ENCODE results near the gene SPPL3.

The SPPL3 gene

DNA sequence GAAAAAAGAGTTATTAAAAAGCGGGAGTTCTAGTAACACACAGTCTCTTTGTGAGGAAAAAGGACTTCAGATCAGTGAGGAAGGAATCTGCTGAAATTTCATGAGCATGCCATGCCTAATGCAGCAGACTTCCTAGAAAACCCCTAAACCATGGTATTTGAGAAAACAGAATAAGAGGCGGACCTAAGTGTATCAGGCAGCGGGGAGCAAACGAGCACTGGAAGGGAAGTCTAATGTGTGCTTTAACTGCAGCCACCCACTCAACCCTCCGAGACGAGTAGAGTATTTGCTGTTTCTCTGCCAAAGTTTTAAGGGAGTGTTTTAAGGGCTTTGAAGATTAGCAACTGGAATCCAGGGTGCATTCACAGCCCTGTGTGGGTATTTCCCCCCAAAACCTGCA, 142.1 kb downstream of the SPPL3 start:
- no peaks in the 10 kb centered on the region for H3K27me3 ChIP-seq
- intact Hi-C loops (cut with DNase I; ENCODE audit: low total_unique reads), result no loop called here
- peak overlapping the region in 1 of 2 donors; percentile 6 for H3K4me3 ChIP-seq
- peaks cover 31 to 62% (median 42%) of the 10 kb centered on the region in 3 donors for H3K36me3 ChIP-seq
- no peak for DNase-seq
- H3K9me3 ChIP-seq, result no peaks in the 10 kb centered on the region
- peaks cover 0 to 19% (median 9%) of the 10 kb centered on the region in 4 donors for H3K4me1 ChIP-seq
- H3K27ac ChIP-seq, result peak overlapping the region; percentile 46 to 49
- TF ChIP-seq, protein P1, sequence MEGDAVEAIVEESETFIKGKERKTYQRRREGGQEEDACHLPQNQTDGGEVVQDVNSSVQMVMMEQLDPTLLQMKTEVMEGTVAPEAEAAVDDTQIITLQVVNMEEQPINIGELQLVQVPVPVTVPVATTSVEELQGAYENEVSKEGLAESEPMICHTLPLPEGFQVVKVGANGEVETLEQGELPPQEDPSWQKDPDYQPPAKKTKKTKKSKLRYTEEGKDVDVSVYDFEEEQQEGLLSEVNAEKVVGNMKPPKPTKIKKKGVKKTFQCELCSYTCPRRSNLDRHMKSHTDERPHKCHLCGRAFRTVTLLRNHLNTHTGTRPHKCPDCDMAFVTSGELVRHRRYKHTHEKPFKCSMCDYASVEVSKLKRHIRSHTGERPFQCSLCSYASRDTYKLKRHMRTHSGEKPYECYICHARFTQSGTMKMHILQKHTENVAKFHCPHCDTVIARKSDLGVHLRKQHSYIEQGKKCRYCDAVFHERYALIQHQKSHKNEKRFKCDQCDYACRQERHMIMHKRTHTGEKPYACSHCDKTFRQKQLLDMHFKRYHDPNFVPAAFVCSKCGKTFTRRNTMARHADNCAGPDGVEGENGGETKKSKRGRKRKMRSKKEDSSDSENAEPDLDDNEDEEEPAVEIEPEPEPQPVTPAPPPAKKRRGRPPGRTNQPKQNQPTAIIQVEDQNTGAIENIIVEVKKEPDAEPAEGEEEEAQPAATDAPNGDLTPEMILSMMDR (IDR thresholded peaks at IDR 0.05), result no peak

DNA sequence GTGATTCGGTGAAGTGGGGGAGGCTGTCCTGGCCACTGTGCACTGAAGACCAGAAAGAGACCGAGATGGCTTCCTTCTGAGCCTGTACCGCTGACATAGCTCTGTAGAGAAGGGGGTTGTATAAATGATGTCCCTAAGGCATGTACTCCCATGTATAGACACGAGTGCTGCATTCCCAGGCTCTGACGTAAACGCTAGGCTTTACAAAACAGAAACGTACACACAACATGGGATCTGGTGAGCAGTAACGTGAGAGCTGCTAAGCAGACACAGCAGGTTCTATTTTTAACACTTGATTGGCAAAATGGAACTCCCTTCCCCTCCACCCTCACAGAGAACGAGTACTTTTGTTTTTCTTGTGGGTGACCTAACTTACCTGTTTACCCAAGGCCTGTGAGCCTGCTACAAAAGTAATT, 142.6 kb downstream of the SPPL3 start:
- H3K36me3 ChIP-seq, result peaks cover 25 to 57% (median 36%) of the 10 kb centered on the region in 3 donors
- peak overlapping the region in 1 of 2 donors; percentile 6 for H3K4me3 ChIP-seq
- TF ChIP-seq, protein P1 (IDR thresholded peaks at IDR 0.05), result no peak
- peak overlapping the region; percentile 46 to 49 for H3K27ac ChIP-seq
- H3K27me3 ChIP-seq, result no peaks in the 10 kb centered on the region
- peaks cover 0 to 19% (median 9%) of the 10 kb centered on the region in 4 donors for H3K4me1 ChIP-seq
- DNase-seq, result no peak
- no peaks in the 10 kb centered on the region for H3K9me3 ChIP-seq
- intact Hi-C loops (cut with DNase I; ENCODE audit: low total_unique reads), result no loop called here

DNA sequence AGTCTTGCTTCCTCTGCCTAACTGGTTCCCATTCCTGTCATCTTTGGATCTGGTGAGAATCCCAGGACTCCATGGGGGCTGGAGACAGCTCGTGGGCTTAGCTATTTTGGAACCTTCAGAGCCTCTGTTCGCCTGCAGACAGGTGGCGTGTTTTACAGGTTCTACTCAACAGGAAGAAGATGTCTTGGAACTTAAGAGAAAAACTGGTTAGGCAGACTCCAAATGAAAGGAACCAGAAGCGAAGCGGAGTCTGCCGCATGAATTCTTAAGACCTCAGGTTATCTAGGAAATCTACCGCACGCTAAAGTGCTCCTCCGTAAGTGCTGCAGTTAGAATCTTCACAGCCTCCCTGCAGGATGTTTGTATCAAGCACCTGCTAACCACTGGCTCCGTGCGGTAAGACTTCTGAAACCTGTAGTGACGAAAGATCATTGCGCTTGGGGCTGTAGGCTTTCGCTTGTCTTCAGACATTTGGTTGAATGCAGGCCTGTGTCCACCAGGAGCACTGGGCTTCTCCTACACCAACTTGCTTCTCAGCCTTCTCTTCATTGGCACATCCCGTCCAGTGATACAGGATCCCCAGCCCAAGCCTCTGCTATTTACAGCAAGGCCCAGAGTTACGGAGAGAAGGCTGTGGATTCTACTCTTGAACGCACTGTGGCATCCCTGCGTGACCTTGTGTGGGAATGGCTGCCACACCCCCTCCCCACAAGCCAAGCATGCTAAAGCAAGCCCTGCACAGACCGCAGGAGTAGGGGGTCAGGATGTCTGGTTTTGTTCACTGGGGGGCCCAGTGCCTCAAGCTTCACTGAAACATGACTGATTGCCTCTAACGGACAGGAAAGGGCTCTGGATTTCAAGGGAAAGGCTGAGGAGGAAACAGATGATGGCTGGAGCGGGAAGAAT, 143.6 kb downstream of the SPPL3 start:
- H3K4me1 ChIP-seq, result peaks cover 0 to 19% (median 9%) of the 10 kb centered on the region in 4 donors
- no peak overlapping the region for H3K4me3 ChIP-seq
- peak overlapping the region; percentile 46 to 49 for H3K27ac ChIP-seq
- TF ChIP-seq, protein P1 (IDR thresholded peaks at IDR 0.05), result no peak
- DNase-seq, result no peak
- H3K9me3 ChIP-seq, result no peaks in the 10 kb centered on the region
- intact Hi-C loops (cut with DNase I; ENCODE audit: low total_unique reads), result no loop called here
- H3K27me3 ChIP-seq, result no peaks in the 10 kb centered on the region
- H3K36me3 ChIP-seq, result peaks cover 16 to 48% (median 27%) of the 10 kb centered on the region in 3 donors

DNA sequence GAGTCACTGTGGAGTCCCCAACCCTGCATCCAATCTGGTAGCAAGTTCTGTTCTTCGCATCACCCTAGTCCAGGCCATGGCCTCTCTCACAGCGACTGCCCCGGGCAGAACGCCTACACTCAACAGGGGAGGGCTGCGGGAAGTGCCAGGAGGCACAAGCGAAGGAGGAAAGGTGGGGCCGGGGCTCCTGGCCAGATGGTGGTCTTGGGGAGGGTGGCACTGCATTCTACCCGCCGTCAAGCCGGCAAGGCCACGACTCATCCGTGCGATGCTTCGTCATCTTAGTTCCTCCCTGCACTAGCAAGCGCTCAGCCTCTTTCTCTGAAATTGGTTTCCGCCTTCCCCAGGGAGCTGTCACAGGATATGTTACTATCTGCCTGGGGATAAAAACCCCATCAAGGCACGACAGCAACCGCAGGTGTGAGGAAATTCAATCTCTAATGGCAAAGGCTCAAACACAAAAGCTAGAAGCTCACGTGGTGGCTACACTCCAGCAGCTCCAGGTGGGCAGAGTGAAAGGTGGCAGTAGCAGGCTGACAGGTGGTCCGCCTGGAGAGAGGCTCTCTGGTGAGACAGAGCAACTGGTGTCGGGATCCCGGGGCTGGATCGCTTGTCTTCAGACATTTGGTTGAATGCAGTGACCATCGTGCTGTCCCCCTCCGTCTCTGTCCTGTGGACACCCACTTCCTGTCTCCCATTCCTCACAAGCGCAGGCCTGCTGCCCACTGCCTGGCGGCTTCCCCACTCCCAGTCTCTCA, 144.4 kb downstream of the SPPL3 start:
- TF ChIP-seq, protein P1 (IDR thresholded peaks at IDR 0.05), result no peak
- H3K27ac ChIP-seq, result no peak overlapping the region
- no peak overlapping the region for H3K4me3 ChIP-seq
- intact Hi-C loops (cut with DNase I; ENCODE audit: low total_unique reads), result loop anchor here (5.0 kb wide), 1 partner anchor 1328 kb away; no protein-coding TSS in a partner anchor
- peaks cover 10 to 39% (median 19%) of the 10 kb centered on the region in 3 donors for H3K36me3 ChIP-seq
- H3K9me3 ChIP-seq, result peaks cover 0 to under 1% (median 0%) of the 10 kb centered on the region in 3 donors
- no peak for DNase-seq
- H3K27me3 ChIP-seq, result no peaks in the 10 kb centered on the region
- H3K4me1 ChIP-seq, result peaks cover 0 to 19% (median 9%) of the 10 kb centered on the region in 4 donors

DNA sequence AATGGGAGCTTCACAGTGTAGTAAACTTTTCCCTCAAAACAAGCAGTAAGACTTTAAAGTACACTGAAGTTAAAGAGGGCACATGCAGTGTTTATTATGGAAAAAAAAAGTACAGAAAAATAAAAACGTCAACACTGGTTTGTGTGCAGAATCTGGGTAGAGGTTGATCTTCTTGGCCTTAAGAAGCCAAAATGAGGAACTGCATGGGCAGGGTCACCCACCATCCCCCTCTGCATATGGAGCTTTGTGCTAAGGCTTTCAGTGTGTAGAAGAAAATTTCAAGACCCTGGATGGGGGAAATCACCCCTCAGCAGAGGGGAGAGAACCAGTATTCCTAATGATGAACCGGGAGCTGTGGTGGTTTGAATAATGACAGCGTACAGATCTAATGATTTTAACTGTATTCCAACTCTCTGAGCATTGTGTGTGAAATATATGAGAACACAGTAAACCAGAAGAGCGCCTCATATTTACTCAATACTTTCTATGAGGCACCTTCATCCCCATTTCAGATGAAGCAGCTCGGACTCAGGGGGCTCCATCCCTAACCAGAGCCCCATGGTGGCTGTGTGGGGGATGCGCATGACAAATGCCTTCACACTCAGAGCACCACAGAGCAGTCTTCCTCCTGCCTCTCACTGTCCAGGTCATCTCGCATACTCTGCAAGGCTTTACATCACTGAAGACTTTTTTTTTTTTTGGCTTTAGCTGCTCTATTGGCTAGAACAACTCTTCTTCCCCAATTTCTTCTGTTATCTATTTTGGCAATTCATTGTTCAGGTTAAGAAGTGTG, 145.2 kb downstream of the SPPL3 start:
- H3K4me1 ChIP-seq, result peaks cover 0 to 19% (median 9%) of the 10 kb centered on the region in 4 donors
- H3K4me3 ChIP-seq, result no peak overlapping the region
- TF ChIP-seq, protein P1 (IDR thresholded peaks at IDR 0.05), result no peak
- H3K9me3 ChIP-seq, result peaks cover 0 to 5% (median 0%) of the 10 kb centered on the region in 3 donors
- intact Hi-C loops (cut with DNase I; ENCODE audit: low total_unique reads), result loop anchor here (5.0 kb wide), 1 partner anchor 1328 kb away; no protein-coding TSS in a partner anchor
- H3K27ac ChIP-seq, result no peak overlapping the region
- H3K27me3 ChIP-seq, result no peaks in the 10 kb centered on the region
- DNase-seq, result no peak
- peaks cover 3 to 33% (median 12%) of the 10 kb centered on the region in 3 donors for H3K36me3 ChIP-seq

Data from tibial artery (tissue), 4 donors.